CD4-positive, alpha-beta T cell treated with Interferon gamma for 1 hour (primary cell): ENCODE measurements around the gene CCNY.

Experiments
- DNase-seq: peaks from one replicate; pipeline ENCODE4 v3.0.0-alpha.2; 2020

The CCNY gene

GRCh38 chr10:35434533-35434932, 98.2 kb downstream of the CCNY start:
- no peak for DNase-seq

GRCh38 chr10:35435824-35436223, 99.5 kb downstream of the CCNY start:
- DNase-seq, result no peak

- DNase-seq, result no peak
Measured at GRCh38 chr10:35437829-35438228, 101.5 kb downstream of the CCNY start.

GRCh38 chr10:35438718-35439571, 102.6 kb downstream of the CCNY start:
- no peak for DNase-seq

GRCh38 chr10:35440016-35440415, 103.7 kb downstream of the CCNY start:
- no peak for DNase-seq

GRCh38 chr10:35442028-35442427, 105.7 kb downstream of the CCNY start:
- DNase-seq, result no peak

GRCh38 chr10:35442592-35442991, 106.3 kb downstream of the CCNY start:
- DNase-seq, result no peak

- no peak for DNase-seq
Measured at GRCh38 chr10:35443858-35444257, 107.5 kb downstream of the CCNY start.

GRCh38 chr10:35445150-35445884, 109.0 kb downstream of the CCNY start:
- DNase-seq, result no peak

GRCh38 chr10:35446439-35446838, 110.1 kb downstream of the CCNY start:
- DNase-seq, result no peak

- no peak for DNase-seq
Measured at GRCh38 chr10:35447693-35448407, 111.5 kb downstream of the CCNY start.

GRCh38 chr10:35448687-35449662, 112.7 kb downstream of the CCNY start:
- DNase-seq, result no peak

GRCh38 chr10:35449944-35450343, 113.6 kb downstream of the CCNY start:
- no peak for DNase-seq

- no peak for DNase-seq
Measured at GRCh38 chr10:35451151-35452016, 115.1 kb downstream of the CCNY start.

- DNase-seq, result no peak
Measured at GRCh38 chr10:35452171-35452570, 115.9 kb downstream of the CCNY start.

- DNase-seq, result no peak
Measured at GRCh38 chr10:35452847-35453246, 116.5 kb downstream of the CCNY start.

GRCh38 chr10:35453855-35454532, 117.7 kb downstream of the CCNY start:
- no peak for DNase-seq

GRCh38 chr10:35456153-35456720, 119.9 kb downstream of the CCNY start:
- DNase-seq, result no peak

- no peak for DNase-seq
Measured at GRCh38 chr10:35456784-35457183, 120.5 kb downstream of the CCNY start.
